ENCODE results near the gene HOXC6. TPM values are rescaled to one million over a fixed set of nuclear protein-coding genes. Genes with fewer than 3 reads are reported as not detected.

HOXC6 gene
- not detected in 2 replicates for total RNA-seq

GRCh38 chr12:54028314-54029201 lies at the start of gene HOXC6:
Gene HOXC6 (plus strand): TSS chr12:54028440. CDS start chr12:54028522, 82 bp downstream.

GRCh38 chr12:53984901-53985691 lies 43.1 kb upstream of the HOXC6 start, which contains the start of gene HOXC10:
Gene HOXC10 (plus strand): TSS chr12:53985146. CDS start chr12:53985260, 114 bp downstream.

GRCh38 chr12:54000116-54001114 lies 27.8 kb upstream of the HOXC6 start, which contains the start of gene HOXC9:
Gene HOXC9 (plus strand): TSS chr12:54000161. CDS start chr12:54000189, 28 bp downstream.

GRCh38 chr12:54032627-54033100 lies 4.4 kb downstream of the HOXC6 start, which contains the start of gene HOXC5:
Gene HOXC5 (plus strand): TSS chr12:54033050. CDS start chr12:54033123, 73 bp downstream.

GRCh38 chr12:54053751-54054741 lies 25.8 kb downstream of the HOXC6 start, which contains the start of gene HOXC4:
Gene HOXC4 (plus strand): TSS chr12:54053835. CDS start chr12:54053923, 88 bp downstream.

Other genes with a start within 250 kb of the HOXC6 start
- not detected in 2 replicates for gene HOXC13, start 89.6 kb upstream of the HOXC6 start, total RNA-seq
- gene HOXC12, start 73.5 kb upstream of the HOXC6 start, total RNA-seq = not detected in 2 replicates
- gene HOXC11, start 55.3 kb upstream of the HOXC6 start, total RNA-seq = not detected in 2 replicates
- not detected in 2 replicates for gene HOTAIR, start 53.5 kb upstream of the HOXC6 start, total RNA-seq
- gene HOXC10, start 43.3 kb upstream of the HOXC6 start, total RNA-seq = not detected in 2 replicates
- gene HOXC9, start 28.3 kb upstream of the HOXC6 start, total RNA-seq = not detected in 2 replicates
- not detected in 2 replicates for gene HOXC8, start 19.5 kb upstream of the HOXC6 start, total RNA-seq
- not detected in 2 replicates for gene HOXC5, start 4.6 kb downstream of the HOXC6 start, total RNA-seq
- gene HOXC4, start 25.4 kb downstream of the HOXC6 start, total RNA-seq = not detected in 2 replicates
- gene SMUG1, start 160.5 kb downstream of the HOXC6 start, total RNA-seq = 28.6 and 30.8 TPM in 2 replicates